WTC11 (cell line): Measurements from ENCODE around the gene MYO18A.

ENCODE experiments used
- CTCF ChIP-seq: fragments of 200-600 bp; IDR thresholded peaks from 2 replicates; pipeline ENCODE4 v1.8.0; 2022; ENCODE audit warnings: antibody characterized with exemption
- E2F1 ChIP-seq: sonication (generic); formaldehyde crosslinking; IDR thresholded peaks from 2 replicates; pipeline ENCODE4 v1.8.0; 2022; ENCODE audit warnings: mild to moderate bottlenecking, missing genetic modification reagents
- MAX ChIP-seq: sonication (generic); formaldehyde crosslinking; IDR thresholded peaks from 2 replicates; pipeline ENCODE4 v1.8.0; 2022; ENCODE audit warnings: mild to moderate bottlenecking, missing genetic modification reagents
- TEAD4 ChIP-seq: sonication (generic); formaldehyde crosslinking; IDR thresholded peaks from 2 replicates; pipeline ENCODE4 v1.8.0; 2022; ENCODE audit warnings: mild to moderate bottlenecking, missing genetic modification reagents

- no peak for TF ChIP-seq TEAD4 (CRISPR knock-in tag)
- TF ChIP-seq CTCF, result no peak
- TF ChIP-seq MAX, result no peak
- TF ChIP-seq E2F1, result no peak
These were observed 35.0 kb upstream of the MYO18A start for GRCh38 chr17:29215174-29215573.
